ENCODE measurements around the gene ASL.
"Not testable (repeated sequence)": the region's sequence is repeated elsewhere in the genome, so short reads cannot be mapped to it uniquely, and the experiment has no call there.

ASL gene

DNA sequence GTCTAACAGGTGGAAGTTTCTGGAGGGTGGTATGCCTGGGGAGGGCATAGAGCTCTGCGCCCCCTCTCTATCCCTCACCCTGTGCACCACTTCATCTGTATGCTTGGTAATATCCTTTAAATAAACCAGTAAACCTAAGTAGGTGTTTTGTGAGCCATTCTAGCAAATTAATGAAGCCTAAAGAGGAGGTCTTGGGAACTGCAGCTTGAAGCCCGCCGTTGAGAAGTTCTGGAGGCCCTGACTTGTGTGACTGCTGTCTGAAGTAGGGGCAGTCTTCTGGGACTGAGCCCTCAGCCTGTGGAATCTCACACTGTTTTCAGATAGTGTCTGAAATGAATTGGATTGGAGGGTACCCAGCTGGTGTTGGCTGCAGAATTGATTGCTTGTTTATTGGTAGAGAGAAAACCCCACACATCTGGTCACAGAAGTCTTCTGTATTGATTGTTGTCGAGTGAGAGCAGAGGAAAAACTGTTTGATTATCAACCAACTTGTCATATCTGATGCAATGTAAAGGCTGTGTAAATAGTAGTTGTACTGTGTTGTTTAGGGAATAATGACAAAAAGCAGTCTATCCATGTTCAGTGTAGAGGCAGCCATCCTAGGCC, 43.7 kb downstream of the ASL start:
- no peak for DNase-seq (ENCODE audit: low spot score)

DNA sequence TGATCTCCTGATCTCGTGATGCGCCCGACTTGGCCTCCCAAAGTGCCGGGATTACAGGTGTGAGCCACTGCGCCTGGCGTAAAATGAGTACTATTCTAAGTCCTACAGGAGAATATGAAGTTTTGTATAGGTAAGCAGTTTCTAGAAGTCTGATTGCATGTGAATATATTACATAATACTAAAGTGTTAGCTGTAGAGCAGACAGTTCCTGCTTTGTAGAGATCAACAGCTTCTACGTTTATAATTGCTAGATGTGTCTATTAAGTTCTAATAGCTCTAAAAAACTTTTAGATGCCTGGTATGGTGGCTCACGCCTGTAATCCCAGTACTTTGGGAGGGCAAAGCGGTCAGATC, 47.5 kb downstream of the ASL start:
- DNase-seq (ENCODE audit: low spot score): no peak

DNA sequence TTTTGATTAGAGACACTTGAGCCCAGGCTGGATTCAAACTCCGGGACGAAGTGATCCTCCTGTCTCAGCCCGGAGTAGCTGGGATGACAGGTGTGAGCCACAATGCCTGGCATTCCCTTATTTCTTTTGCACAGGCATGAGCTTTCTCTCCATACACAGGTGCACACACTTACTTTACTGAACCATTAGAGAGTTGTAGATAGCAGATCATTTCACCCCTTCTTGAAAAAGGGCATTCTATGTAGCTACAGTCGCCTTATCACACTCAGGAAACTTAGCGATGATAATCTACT, 48.9 kb downstream of the ASL start:
- DNase-seq (ENCODE audit: low spot score): not testable (repeated sequence)

DNA sequence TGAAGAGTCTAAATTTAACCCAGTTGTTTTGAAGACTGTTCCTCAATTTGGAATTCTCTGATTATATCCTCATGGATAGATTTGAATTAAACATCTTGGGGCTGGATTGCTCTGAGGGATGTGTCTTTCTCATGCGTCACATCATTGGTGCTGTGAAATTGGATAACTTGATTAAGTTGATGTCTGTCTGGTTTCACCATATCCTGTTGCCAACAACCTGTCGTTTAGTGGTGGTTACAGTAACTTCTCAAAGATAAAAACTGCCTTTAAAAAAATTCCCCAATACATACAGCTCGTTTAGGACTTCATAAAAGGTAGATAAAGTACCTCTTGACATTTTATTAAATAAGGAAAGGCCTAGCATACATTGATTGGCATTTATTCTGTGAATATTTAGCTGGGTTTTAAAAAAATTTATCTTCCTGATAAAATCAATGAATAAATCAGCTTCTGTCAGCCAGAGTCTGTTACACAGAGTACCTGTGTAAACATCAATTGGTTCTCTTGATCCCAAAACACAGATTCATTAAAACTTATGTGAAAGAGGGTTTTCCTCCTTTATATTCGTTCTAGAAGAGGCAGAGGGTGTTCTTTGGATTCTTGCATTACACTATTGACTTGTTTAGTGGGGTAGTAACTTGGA, 49.6 kb downstream of the ASL start:
- no peak for DNase-seq (ENCODE audit: low spot score)

DNA sequence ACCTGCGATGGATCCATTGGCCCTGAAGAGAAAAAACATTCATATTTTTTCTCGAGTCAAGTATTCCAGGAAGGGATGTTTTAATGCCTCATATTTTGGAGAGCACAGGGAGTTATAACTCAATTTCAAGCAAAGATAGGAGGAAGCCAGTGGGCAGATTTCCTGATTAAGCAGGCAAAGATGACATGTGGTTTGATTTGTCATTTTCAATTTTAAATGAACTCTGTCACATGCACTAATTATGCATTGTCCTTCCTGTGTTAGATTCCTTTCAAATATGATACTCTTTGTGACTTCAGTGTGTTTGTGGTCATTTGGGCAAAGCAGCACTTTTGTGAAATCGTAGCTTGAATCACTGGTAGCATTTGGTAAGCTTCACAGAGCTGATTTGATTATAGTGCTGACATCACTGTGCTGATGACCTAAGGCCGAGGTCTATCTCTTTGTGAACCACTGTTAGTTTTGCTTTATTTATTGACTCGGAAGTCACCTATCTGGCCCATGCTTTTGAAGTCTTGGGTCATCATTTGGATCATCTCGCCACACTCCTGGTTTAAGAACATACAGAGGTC, 50.2 kb downstream of the ASL start:
- not testable (repeated sequence) for DNase-seq (ENCODE audit: low spot score)

DNA sequence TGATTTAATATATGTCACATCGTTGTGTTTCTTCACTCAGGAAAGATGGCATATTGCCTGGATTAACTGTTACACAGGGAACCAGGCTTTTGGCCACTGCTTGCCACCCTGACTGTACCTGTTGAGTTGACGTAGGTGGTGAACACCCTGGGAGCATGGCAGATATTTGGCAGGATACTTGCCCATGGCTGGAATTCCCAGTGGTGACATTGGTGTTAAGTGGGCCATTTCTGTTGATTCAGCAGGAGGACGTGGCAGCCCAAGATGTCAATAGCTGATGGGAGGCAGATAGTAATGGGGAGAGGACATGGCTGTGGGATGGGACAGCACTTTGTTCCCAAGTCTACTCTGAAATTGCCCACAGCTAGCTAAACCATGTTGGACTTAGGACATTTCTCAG, 51.6 kb downstream of the ASL start:
- not testable (repeated sequence) for DNase-seq (ENCODE audit: low spot score)

DNA sequence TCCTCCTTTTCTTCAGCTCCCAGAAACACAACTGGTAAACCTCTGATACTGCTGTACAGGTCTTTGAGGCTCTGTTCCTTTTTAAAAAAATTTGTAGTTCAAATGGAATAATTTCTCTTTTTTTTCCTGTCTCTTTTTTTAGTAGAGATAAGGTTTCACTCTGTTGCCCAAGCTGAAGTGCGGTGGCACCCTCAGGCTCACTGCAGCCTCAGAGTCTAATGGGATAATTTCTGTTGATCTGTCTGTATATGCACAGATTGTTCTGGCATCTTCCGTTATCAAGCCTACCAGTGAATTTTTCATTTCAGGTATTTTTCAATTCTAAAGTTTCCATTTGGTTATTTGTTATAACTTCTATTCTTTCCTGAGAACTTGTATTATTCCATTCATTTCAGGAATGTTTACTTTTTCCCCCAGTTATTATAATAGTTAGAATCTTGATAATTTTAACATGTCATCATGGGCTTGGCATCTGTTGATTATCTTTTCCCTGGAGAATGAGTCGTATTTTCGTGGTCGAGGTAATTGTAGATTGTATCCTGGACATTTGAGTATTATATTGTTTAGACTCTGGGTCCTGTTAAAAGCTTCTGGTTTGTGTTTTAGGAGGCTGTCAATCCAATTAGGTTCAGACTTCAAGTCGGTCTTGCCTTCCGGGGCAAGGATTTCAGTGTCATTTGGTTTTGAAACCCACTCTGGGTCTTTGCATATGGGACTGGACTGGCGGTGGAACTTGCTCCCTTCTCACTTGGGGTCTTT, 63.6 kb downstream of the ASL start:
- DNase-seq (ENCODE audit: low spot score): no peak

DNA sequence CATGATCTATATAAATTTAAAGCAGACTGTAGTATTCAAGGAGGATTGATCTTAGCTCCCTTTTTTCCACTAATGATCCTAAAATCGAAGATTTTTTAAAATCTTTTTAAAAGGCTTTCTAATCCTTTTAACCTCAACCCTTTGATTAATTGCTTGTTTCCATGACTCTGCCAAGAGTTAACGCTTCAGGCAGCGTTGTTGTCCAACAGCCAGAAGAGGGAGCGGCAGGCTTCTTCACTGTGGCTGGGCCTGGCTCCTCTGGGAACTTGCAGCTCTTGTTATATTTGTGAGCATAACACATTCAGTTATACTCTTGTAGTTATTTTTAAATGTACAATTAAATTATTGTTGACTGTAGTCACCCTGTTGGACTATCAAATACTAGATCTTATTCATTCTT, 65.3 kb downstream of the ASL start:
- no peak for DNase-seq (ENCODE audit: low spot score)

DNA sequence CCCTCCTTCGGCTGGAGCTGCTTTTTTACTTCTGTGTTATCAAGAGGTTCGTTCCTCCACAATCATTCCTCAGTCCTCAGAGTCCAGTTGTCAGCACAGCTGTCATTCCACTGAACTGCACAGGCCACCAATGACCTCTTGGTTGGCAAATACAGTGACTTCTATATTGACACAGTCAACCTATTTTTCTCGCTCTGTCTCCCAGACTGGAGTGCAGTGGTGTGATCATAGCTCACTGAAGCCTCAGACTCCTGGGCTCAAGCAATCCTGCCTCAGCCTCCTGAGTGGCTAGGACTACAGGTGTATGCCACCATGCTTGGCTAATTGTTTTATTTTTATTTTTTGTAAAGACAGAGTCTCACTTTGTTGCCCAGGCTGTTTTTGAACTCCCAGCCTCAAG, 66.7 kb downstream of the ASL start:
- no peak for DNase-seq (ENCODE audit: low spot score)

DNA sequence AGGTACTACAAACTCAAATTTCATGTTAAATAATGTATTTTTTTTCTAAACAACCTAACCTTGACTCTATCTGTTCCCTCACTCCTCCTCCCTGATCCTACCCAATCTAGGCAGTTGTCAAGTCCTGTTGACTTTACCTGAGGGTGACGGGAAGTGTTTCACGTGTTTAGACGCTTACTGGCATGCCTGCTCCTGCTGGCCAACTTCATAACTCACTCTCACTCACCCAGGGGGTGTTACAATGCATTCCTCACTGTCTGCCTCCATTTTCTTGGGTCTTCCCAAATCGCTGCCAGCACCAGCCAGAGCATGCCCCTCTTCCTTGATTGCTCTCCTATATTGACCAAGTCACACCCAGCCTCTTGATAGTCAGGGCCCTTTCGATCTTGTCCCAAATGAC, 67.4 kb downstream of the ASL start:
- DNase-seq (ENCODE audit: low spot score): no peak
